ENCODE data around the gene TAX1BP3.

Gene TAX1BP3

GRCh38 chr17:3659541-3660111, 8.8 kb downstream of the TAX1BP3 start:
- Histone ChIP-seq H3K4me3 (replicated peaks; ENCODE audit: insufficient read depth, low read length) (no peak overlapping the region), H3K27me3 (ENCODE audit: insufficient read depth, poor library complexity, severe bottlenecking) (no peaks in the 10 kb centered on the region), H3K27ac (replicated peaks) (no peak overlapping the region)
- TF ChIP-seq, protein P1, sequence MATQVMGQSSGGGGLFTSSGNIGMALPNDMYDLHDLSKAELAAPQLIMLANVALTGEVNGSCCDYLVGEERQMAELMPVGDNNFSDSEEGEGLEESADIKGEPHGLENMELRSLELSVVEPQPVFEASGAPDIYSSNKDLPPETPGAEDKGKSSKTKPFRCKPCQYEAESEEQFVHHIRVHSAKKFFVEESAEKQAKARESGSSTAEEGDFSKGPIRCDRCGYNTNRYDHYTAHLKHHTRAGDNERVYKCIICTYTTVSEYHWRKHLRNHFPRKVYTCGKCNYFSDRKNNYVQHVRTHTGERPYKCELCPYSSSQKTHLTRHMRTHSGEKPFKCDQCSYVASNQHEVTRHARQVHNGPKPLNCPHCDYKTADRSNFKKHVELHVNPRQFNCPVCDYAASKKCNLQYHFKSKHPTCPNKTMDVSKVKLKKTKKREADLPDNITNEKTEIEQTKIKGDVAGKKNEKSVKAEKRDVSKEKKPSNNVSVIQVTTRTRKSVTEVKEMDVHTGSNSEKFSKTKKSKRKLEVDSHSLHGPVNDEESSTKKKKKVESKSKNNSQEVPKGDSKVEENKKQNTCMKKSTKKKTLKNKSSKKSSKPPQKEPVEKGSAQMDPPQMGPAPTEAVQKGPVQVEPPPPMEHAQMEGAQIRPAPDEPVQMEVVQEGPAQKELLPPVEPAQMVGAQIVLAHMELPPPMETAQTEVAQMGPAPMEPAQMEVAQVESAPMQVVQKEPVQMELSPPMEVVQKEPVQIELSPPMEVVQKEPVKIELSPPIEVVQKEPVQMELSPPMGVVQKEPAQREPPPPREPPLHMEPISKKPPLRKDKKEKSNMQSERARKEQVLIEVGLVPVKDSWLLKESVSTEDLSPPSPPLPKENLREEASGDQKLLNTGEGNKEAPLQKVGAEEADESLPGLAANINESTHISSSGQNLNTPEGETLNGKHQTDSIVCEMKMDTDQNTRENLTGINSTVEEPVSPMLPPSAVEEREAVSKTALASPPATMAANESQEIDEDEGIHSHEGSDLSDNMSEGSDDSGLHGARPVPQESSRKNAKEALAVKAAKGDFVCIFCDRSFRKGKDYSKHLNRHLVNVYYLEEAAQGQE (IDR thresholded peaks at IDR 0.05; ENCODE audit: insufficient replicate concordance, low read depth) = no peak
- no peak for TF ChIP-seq SPI1 (IDR thresholded peaks at IDR 0.05; ENCODE audit: borderline replicate concordance, low read depth)
- no peak for TF ChIP-seq CTCF (IDR thresholded peaks at IDR 0.05; ENCODE audit: insufficient read depth, low read length)
- no peak for TF ChIP-seq GABPA (IDR thresholded peaks at IDR 0.05; ENCODE audit: low read depth)
- TF ChIP-seq POLR2AphosphoS5 (IDR thresholded peaks at IDR 0.05; ENCODE audit: low read depth) = no peak
- DNase-seq (ENCODE audit: low read depth in 1 of 2, low spot score in 1 of 2) = no peak

DNA sequence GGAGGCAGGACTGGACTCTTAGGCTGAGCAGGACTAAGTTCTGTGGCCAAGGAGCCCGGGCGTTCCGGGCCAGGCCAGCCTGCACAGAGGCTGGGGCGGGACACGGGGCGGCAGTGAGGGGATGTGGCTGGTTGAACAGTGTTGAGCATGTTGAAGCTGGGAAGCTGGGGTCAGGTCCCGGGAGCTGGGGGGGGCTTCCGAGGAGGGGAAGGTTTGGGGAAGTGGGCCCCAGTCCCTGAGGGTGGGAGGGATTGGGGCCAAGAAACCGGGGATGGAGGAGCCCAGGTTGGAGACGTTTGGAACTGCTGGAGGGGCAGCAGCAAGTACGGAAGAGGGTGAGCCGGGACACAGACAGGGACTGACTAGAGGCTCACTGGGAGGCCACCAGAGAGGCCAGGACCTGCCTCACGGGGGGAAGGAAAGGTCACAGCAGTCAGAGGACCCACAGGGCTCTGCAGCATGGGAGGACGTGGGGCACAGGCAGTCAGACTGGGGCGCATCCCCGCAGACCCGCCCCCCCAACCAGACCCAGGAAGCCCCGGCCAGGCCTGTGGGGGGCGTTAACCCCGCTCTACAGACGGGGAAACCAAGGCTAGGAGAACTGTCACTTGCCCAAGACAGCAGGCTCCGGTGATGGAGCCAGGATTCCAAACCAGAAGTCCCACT, 9.5 kb downstream of the TAX1BP3 start:
- no peak for TF ChIP-seq SPI1 (IDR thresholded peaks at IDR 0.05; ENCODE audit: borderline replicate concordance, low read depth)
- TF ChIP-seq, protein P1 (IDR thresholded peaks at IDR 0.05; ENCODE audit: insufficient replicate concordance, low read depth) = no peak
- no peak for TF ChIP-seq GABPA (IDR thresholded peaks at IDR 0.05; ENCODE audit: low read depth)
- no peak for TF ChIP-seq CTCF (IDR thresholded peaks at IDR 0.05; ENCODE audit: insufficient read depth, low read length)
- no peak for TF ChIP-seq POLR2AphosphoS5 (IDR thresholded peaks at IDR 0.05; ENCODE audit: low read depth)
- no peaks in the 10 kb centered on the region for H3K27me3 ChIP-seq (ENCODE audit: insufficient read depth, poor library complexity, severe bottlenecking)
- H3K27ac ChIP-seq (replicated peaks) = no peak overlapping the region
- no peak for DNase-seq (ENCODE audit: low read depth in 1 of 2, low spot score in 1 of 2)
- no peak overlapping the region for H3K4me3 ChIP-seq (replicated peaks; ENCODE audit: insufficient read depth, low read length)

DNA sequence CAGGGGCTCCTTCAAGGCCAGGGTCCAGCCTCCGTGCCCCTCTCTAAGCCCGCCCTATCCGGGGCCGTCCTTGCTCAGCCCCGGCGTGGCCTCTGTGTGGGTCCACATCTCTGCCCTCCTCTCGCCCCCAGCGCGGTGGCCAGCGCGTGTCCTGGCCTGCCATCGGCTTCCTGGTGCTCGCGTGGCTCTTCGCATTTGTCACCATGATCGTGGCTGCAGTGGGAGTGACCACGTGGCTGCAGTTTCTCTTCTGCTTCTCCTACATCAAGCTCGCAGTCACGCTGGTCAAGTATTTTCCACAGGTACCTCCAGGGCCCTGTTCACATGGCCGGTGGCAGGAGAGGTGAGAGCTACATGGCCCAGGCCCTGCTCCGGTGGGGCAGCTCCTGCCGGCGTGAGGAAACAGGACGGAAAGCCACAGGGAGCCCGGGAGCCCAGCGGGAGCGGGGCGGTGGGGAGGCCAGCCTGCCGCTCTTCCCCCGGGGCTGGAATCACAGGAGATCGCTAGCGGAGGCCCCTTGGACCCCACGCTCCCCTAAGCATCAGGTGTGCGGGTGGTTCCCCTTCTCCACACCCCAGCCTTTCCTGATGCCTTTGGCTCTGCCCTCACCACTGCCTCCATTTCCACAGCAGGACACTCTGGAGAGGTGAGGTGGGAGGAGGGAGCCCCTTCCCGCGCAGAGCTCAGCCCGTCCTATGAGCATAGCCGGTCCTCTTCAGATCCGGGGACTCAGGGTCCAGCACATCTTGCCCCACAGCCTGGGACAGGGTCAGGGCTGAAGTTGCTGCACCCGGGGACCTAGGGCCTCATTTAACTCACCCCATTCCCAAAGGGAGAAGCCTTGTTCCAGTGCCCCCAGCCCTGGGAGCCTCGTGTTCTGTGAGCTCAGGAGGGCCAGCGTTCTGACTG, 10.2 kb downstream of the TAX1BP3 start:
- Histone ChIP-seq H3K27me3 (ENCODE audit: insufficient read depth, poor library complexity, severe bottlenecking) (no peaks in the 10 kb centered on the region), H3K27ac (replicated peaks) (no peak overlapping the region), H3K4me3 (replicated peaks; ENCODE audit: insufficient read depth, low read length) (no peak overlapping the region)
- no peak for DNase-seq (ENCODE audit: low read depth in 1 of 2, low spot score in 1 of 2)
- TF ChIP-seq SPI1 (IDR thresholded peaks at IDR 0.05; ENCODE audit: borderline replicate concordance, low read depth) = no peak
- TF ChIP-seq, protein P1 (IDR thresholded peaks at IDR 0.05; ENCODE audit: insufficient replicate concordance, low read depth) = no peak
- TF ChIP-seq POLR2AphosphoS5 (IDR thresholded peaks at IDR 0.05; ENCODE audit: low read depth) = no peak
- TF ChIP-seq CTCF (IDR thresholded peaks at IDR 0.05; ENCODE audit: insufficient read depth, low read length) = no peak
- no peak for TF ChIP-seq GABPA (IDR thresholded peaks at IDR 0.05; ENCODE audit: low read depth)
